OCI-LY7 (cell line): ENCODE measurements around the gene SLC2A4. TPM values are rescaled to one million over a fixed set of nuclear protein-coding genes. Genes with fewer than 3 reads are reported as not detected.

ENCODE experiments used
- BruUV-seq: library from RNA; stranded (reverse); fragments of 400-500 nt; replicated peaks from 2 replicates; lab custom pipeline; 2021; lab: Mats Ljungman, UMichigan
- CTCF ChIA-PET: fragments of 300-600 bp; sonication (Branson Sonifier 250); formaldehyde crosslinking; loops from one replicate; lab custom pipeline; 2022; ENCODE audit warnings: antibody characterized with exemption; ENCODE audit not compliant: unreplicated experiment; lab: Charles Lee
- POLR2A ChIA-PET: fragments of 300-600 bp; sonication (Branson Sonifier 250); formaldehyde crosslinking; loops from one replicate; lab custom pipeline; 2022; ENCODE audit warnings: antibody characterized with exemption; lab: Charles Lee
- DNase-seq: peaks from one replicate; pipeline ENCODE4 v3.0.0-alpha.2; 2015; ENCODE audit warnings: low spot score
- H2AFZ ChIP-seq: fragments of 200-600 bp; sonication (generic), shearing (Covaris generic); 2 replicates; pipeline ENCODE4 v1.6.1; 2014; ENCODE audit warnings: mild to moderate bottlenecking, antibody characterized with exemption, low read length, moderate library complexity
- H3K27ac ChIP-seq: fragments of 200-600 bp; sonication (generic); 2 replicates; pipeline ENCODE4 v1.5.1; 2014; ENCODE audit warnings: mixed run types, low read depth, mild to moderate bottlenecking, moderate library complexity, low read length, inconsistent platforms; ENCODE audit not compliant: poor library complexity, severe bottlenecking
- H3K36me3 ChIP-seq: fragments of 200-600 bp; sonication (generic); 2 replicates; pipeline ENCODE4 v1.6.1; 2014; ENCODE audit warnings: mild to moderate bottlenecking, antibody characterized with exemption, low read length, moderate library complexity, mixed read lengths; ENCODE audit not compliant: insufficient read depth
- H3K4me1 ChIP-seq: fragments of 200-600 bp; sonication (generic); 2 replicates; pipeline ENCODE4 v1.5.1; 2014; ENCODE audit warnings: mild to moderate bottlenecking, low read length; ENCODE audit not compliant: insufficient read depth, poor library complexity, severe bottlenecking
- H3K4me2 ChIP-seq: fragments of 200-600 bp; sonication (generic); 2 replicates; pipeline ENCODE4 v1.6.1; 2014; ENCODE audit warnings: mild to moderate bottlenecking, low read length
- H3K4me3 ChIP-seq: fragments of 200-600 bp; sonication (generic); 2 replicates; pipeline ENCODE4 v1.5.1; 2014; ENCODE audit warnings: mild to moderate bottlenecking, low read depth, low read length; ENCODE audit not compliant: poor library complexity, severe bottlenecking
- H3K79me2 ChIP-seq: fragments of 200-600 bp; sonication (generic); 2 replicates; pipeline ENCODE4 v1.6.1; 2016; ENCODE audit warnings: low read depth, mild to moderate bottlenecking, low read length, moderate library complexity, mixed read lengths; ENCODE audit not compliant: insufficient read depth
- H3K9me2 ChIP-seq: fragments of 200-600 bp; sonication (generic); 2 replicates; pipeline ENCODE4 v1.6.1; 2016; ENCODE audit warnings: mild to moderate bottlenecking, low read length, mixed read lengths; ENCODE audit not compliant: insufficient read depth
- H3K9me3 ChIP-seq: fragments of 200-600 bp; sonication (generic); 2 replicates; pipeline ENCODE4 v1.6.1; 2014; ENCODE audit warnings: mild to moderate bottlenecking, mixed run types, low read length, mixed read lengths
- H4K20me1 ChIP-seq: fragments of 200-600 bp; sonication (generic); 2 replicates; pipeline ENCODE4 v1.6.1; 2014; ENCODE audit warnings: mild to moderate bottlenecking, antibody characterized with exemption, low read length, moderate library complexity, mixed read lengths; ENCODE audit not compliant: insufficient read depth
- CTCF ChIP-seq: fragments of 200-600 bp; sonication (generic); conservative IDR thresholded peaks from 2 replicates; pipeline ENCODE4 v1.5.1; 2014; ENCODE audit warnings: mild to moderate bottlenecking, antibody characterized with exemption, low read length, moderate library complexity, mixed read lengths
- EZH2phosphoT487 ChIP-seq: fragments of 200-600 bp; sonication (generic); IDR thresholded peaks from 2 replicates; pipeline ENCODE4 v1.6.1; 2018; ENCODE audit warnings: low read depth, borderline replicate concordance, mild to moderate bottlenecking, mixed run types, antibody characterized with exemption, low read length, moderate library complexity, mixed read lengths
- intact Hi-C: fragments of 100-400 bp; cut with micrococcal nuclease; formaldehyde crosslinking; loops from one replicate; pipeline ENCODE4 v1.10.0; 2022; ENCODE audit not compliant: unreplicated experiment
- total RNA-seq, 2 experiments: library from RNA; depleted of rRNA in 1 of 2; stranded (reverse); fragments of >200 nt in 1 of 2; shearing (Covaris generic) in 1 of 2; gene quantifications; 2 replicates each; pipeline ENCODE4 v1.2.3, GENCODE V29; 2014 to 2022

The SLC2A4 gene
- total RNA-seq, 2 experiments from 2014 or later: 0.61 to 0.63 TPM

GRCh38 chr17:7289256-7290032 is 7.9 kb downstream of the SLC2A4 start:
- H3K4me3 ChIP-seq: no peak overlapping the region
- TF ChIP-seq CTCF (no peak), EZH2phosphoT487 (no peak)
- H3K27ac ChIP-seq: no peak overlapping the region
- H3K4me2 ChIP-seq: no peak overlapping the region
- no peaks in the 10 kb centered on the region for H3K9me2 ChIP-seq
- H2AFZ ChIP-seq: no peak overlapping the region
- no peaks in the 10 kb centered on the region for H3K79me2 ChIP-seq
- CTCF ChIA-PET: no interaction called here
- intact Hi-C loops: no loop called here
- H3K36me3 ChIP-seq: no peaks in the 10 kb centered on the region
- peaks cover 25% of the 10 kb centered on the region for H3K4me1 ChIP-seq
- H3K9me3 ChIP-seq: no peaks in the 10 kb centered on the region
- DNase-seq: no peak
- no TSS peak for BruUV-seq
- POLR2A ChIA-PET: no interaction called here
- no peaks in the 10 kb centered on the region for H4K20me1 ChIP-seq

DNA sequence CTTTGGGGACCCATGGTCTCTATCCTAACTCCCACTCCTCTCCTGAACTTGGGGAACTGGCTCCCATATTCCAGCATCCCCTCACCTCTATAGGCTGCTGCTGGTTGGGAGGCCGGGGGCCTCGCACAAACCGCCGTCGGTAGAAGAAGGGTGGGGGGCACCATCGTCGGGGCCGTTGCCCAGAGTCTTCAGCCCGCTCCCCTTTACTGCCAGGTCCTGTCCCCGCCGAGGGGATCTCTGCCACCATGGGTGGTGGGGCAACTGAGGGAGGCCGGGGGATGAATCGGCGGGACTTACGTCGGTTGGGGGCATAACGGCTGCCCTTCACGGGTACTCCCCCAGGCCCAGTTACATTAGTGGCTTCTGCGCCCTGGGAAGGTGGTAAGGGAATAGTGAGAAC is 8.6 kb downstream of the SLC2A4 start:
- no peak for DNase-seq
- POLR2A ChIA-PET: no interaction called here
- Histone ChIP-seq H3K36me3 (no peaks in the 10 kb centered on the region), H3K79me2 (no peaks in the 10 kb centered on the region), H2AFZ (no peak overlapping the region), H3K4me1 (peaks cover 28% of the 10 kb centered on the region), H3K9me3 (no peaks in the 10 kb centered on the region), H3K4me2 (no peak overlapping the region), H3K9me2 (no peaks in the 10 kb centered on the region), H4K20me1 (no peaks in the 10 kb centered on the region), H3K27ac (no peak overlapping the region), H3K4me3 (no peak overlapping the region)
- no TSS peak for BruUV-seq
- intact Hi-C loops: no loop called here
- TF ChIP-seq CTCF: no peak
- TF ChIP-seq EZH2phosphoT487: no peak
- CTCF ChIA-PET: no interaction called here

- ChIA-PET POLR2A (interaction anchor here (1.0 kb wide), 1 partner anchor 270 kb away, joined by 3 read pairs; no protein-coding TSS in a partner anchor), CTCF (no interaction called here)
- Histone ChIP-seq H3K9me2 (no peaks in the 10 kb centered on the region), H3K4me2 (no peak overlapping the region), H3K9me3 (no peaks in the 10 kb centered on the region), H3K4me3 (no peak overlapping the region), H4K20me1 (no peaks in the 10 kb centered on the region), H3K36me3 (no peaks in the 10 kb centered on the region), H3K27ac (no peak overlapping the region), H2AFZ (no peak overlapping the region), H3K4me1 (peaks cover 34% of the 10 kb centered on the region), H3K79me2 (no peaks in the 10 kb centered on the region)
- no peak for DNase-seq
- intact Hi-C loops: no loop called here
- BruUV-seq: no TSS peak
- TF ChIP-seq CTCF (no peak), EZH2phosphoT487 (no peak)
Observed at GRCh38 chr17:7290685-7291084, 9.2 kb downstream of the SLC2A4 start.
